NCI-H2081 (cell line): ENCODE data around the gene SDCBP2.

Experiments
- DNase-seq, 2 experiments: peaks; one replicate each; lab custom pipeline; 2025; lab: John Stamatoyannopoulos, UW

Gene SDCBP2, protein sequence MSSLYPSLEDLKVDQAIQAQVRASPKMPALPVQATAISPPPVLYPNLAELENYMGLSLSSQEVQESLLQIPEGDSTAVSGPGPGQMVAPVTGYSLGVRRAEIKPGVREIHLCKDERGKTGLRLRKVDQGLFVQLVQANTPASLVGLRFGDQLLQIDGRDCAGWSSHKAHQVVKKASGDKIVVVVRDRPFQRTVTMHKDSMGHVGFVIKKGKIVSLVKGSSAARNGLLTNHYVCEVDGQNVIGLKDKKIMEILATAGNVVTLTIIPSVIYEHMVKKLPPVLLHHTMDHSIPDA

DNA sequence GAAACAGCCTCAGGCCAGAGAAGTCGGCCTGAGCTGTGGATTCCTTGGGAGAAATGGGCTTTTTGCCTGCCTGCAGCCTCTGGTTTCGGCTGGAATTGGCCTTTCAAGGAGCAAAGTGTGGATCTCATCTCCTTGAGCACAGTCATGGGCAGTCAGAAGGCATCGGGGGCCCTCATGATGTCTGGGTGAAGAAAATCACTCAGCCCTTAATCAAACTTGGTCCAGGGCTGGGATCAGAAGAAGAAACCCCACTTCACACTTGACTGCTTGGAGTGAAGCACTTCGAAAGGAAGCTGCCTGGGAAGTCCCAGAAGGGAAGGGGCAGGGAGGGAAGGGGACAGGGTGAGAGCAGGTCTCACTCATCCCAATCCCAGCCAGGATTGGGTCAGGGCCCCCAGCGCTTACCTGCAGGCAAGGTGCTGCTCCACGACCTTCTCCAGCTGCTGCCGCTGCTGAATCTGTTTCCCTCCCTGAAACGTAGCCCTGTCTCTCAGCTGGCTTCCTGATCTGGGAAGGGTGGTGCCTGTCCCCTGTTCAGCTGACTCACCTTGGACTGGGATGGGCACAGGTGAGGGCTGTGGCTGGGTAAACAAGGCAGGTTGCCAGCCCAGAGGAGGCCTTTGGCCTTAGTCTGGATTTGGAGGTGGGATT lies at the start of gene SDCBP2:
Gene SDCBP2, minus strand, starts transcription at position 460 of the 651 bp plus-strand sequence. CDS start 8,723 bp downstream, outside the sequence.
- DNase-seq = no peak

DNA sequence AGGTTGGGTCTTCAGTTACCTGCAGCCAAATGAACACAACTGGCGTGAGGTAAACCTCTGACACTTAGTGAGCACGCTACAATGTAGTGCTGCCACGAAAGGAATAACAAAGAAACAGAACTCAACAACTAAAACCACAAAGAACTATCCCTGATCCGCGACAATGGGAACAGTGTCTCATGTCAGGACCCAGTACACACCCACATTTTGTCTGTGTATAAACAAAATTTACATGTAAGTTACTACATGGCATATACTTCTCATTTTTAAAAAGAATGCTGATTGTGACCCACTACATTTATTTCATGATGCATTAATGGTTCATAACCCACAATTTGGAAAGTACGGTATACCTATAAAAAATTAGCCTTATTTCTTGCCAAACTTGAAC lies 49.8 kb upstream of the SDCBP2 start:
- no peak for DNase-seq

DNA sequence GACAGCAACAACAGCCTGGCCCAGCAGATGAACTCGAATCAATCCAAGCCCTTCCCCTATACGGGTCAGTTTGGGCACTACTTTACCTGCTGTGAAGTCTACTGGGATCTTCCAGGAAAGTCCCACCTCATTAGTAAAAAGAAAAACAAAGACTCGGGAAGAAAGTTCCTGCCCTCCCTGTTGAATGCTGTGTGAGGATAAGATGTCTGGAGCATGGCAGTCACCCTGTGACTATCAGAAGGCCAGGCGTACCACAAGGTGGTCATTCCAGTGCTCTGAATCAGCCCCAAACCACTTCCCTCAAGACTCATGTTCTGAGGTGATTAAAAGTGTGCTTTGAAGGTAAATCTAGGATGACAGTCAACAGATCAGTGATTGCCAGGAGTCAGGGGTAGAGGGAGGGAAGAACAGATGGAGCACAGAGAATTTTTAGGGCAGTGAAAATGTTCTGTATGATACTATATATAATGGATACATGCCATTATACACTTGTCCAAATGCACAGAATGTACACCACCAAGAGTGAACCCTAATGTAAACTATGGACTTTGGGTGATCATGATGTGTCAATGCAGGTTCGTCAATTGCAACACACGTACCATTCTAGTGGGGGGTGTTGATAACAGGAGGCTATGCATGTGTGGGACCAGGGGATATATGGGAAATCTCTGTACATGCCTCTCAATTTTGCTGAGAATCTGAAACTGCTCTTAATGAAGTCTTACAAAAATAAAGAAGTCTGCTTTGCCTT lies 49.2 kb upstream of the SDCBP2 start:
- DNase-seq = no peak

DNA sequence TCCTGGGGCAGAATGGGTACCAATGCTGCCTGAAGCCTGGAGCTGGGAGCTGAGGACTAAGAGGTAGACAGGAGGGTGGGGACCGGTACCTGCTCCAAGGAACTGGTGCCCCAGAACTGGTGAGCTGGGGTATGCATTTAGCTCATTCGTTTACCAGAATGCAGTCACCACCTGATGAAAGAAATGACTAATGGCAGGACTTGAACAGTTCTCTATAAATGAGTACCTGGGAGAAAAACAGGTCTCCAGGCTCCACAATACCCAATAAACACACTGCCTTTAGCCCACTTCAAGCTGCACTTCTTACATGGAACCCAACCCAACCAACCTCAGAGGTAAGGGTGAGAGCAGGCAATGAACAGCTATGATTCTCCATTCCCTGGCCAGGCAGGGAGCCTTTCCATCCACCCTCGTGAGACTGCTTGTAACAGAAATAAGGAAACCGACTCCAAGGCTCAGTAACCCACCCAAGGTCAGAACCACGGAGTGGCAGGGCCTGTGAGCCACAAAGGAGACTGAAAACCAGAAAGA lies 48.5 kb upstream of the SDCBP2 start:
- DNase-seq = no peak

DNA sequence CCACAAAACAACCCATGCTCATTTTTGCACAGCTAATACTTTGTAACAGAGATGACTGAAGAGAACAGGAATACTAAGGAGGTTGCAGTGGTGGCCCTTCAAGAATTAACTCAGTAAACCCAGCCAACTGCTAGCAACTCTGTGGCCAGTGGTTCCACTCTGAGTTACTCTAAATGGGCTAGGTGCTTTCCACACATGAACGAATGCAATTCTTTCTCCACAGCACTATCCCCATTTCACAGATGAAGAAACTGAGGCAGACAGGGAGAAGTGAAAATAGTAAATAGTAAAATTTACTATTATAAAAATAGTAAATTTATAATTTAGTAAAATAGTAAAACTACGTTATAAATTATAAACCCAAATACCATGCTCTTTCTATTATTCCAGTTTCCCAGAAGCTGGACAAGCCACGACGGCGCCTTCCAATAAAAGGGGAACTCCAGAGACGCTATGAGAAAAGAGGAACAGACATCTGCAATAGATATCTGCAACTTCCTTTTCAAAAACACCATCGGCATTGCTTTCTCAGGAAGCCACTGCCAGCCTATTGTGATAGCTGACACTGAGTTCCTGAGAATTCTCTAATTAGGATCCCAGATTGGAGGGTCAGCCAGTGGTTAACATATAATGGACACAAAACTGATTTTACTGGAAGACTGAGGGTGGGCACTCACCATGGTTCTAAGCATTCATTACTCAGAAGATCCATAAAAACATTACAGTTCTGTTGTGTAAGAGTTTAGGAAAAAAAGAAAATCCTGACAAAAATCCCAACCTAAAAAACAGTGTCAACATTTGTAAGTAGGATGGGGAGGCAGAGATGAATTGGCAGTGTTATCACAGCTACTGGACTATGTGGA lies 47.7 kb upstream of the SDCBP2 start:
- no peak for DNase-seq

DNA sequence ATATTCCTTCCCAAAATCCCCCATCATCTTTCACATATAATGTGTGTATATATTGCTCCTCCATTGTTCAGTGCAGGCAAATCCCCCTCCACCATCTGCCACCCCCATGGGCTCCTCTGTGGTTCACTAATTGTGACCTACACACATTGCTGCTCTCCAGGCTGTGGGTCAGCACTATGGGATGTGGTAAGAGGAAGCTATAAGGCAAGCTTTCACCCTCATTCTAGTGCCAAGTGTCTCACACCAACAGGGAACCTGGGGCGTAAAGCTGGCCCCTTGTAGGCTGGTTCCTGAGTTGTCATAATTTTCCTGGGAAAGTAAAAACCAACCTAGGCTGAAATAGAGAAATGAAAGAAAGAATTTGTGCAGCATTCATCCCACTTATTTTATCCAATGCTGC lies 47.1 kb upstream of the SDCBP2 start:
- no peak for DNase-seq

DNA sequence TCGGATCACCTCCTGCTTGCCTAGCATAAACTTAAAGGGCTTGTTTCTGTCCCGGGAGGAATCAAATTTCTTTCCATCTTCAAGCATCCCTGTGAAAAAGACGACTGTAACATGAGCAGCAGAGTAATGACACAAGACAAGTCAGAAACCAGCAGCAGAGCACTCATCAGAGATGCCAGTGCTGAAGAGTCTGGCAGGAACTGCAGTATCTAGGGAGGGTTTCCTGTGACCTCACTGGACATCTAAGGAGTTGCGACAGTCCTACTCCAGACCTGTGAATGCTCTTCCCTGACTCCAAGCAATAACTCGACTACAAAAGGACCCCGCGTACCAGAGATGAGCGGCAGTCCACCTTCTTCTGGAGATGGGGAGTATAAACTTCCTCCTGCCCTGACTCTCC lies 46.6 kb upstream of the SDCBP2 start:
- no peak for DNase-seq

DNA sequence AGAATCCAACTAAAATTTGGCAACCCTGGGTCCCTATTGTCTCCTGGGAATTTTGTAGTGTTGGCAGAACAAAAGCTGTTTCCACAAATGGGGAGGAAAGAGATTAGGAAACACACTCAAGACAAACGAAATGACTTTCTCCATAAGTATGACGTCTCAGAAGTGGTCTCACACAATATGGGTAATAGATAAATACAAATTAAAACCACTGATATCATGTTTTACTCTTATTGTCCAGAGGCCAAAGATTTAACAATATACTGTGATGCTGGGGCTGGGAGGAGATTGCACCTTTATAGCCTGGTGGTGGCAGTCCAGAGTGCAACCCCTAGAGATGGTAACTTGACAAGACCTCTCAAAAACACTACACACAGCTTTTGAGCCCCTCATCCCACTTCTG lies 45.3 kb upstream of the SDCBP2 start:
- DNase-seq = no peak

DNA sequence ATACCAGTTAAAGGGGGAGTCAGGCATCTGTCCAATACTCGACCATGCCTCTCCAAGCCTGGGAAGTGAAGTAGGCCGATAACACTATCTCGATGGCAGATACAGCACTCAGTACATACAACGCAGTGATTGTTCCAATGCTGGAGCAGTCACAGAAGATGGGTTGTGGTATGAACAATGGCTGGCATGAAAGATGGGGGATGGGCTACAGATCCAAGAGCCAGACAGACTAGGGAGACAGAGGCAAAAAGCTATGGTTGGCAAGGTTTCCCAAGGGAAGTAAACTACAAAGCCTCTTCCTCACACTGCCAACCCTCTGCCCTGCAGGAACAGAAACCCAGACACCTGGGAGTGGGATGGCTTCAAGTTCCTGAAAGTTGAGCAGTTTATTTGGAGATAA lies 44.7 kb upstream of the SDCBP2 start:
- no peak for DNase-seq

DNA sequence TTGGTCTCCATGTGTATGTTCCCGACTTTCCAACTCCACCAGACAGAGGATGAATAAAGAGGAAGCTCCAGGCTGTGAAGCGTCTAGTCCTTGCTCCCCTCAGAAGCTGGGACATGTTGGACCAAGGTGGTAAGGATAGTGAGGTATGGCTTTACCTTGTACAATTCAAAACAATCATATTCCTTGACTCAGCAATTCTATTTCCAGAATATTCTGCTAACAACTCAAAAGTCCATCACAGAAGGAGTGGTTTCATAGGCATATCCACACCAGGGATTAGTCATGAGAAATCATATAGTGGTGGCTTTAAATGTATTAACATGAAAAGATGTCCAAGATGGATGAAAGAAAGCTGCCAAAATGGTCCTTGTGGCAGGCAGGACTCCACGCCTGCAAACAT lies 44.1 kb upstream of the SDCBP2 start:
- no peak for DNase-seq

DNA sequence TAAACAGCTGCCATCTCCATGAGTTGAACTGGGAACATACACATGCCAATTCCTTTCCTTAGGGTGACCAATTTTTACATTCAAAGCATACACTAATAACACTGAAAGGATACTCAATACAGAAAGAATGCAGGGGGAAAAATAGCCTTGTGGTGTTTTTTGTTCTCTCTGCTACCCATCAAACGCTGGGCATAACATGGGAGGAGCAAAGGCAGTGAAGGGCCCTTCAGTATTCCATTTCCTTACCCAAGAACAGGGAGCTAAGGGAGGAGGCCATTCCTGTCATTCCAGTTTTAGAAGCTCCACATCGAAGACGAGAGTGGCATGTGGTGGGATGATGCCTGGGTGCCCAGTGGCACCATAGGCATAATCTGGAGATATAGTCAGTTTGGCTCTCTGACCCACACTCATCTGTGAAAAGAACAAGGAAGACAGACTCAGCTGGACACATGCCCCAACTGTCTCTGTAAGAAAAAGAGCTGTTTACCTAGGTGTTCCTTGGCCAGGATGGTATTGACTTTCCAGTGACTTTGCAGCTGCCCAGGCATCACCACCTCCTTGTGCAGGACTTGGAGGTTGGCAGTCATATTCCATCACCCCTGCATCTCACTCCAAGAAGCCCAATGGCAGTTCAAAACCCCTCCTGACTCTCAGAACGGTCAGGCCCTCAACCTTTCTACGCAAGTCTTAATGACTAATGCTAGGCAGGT lies 43.0 kb upstream of the SDCBP2 start:
- no peak for DNase-seq

DNA sequence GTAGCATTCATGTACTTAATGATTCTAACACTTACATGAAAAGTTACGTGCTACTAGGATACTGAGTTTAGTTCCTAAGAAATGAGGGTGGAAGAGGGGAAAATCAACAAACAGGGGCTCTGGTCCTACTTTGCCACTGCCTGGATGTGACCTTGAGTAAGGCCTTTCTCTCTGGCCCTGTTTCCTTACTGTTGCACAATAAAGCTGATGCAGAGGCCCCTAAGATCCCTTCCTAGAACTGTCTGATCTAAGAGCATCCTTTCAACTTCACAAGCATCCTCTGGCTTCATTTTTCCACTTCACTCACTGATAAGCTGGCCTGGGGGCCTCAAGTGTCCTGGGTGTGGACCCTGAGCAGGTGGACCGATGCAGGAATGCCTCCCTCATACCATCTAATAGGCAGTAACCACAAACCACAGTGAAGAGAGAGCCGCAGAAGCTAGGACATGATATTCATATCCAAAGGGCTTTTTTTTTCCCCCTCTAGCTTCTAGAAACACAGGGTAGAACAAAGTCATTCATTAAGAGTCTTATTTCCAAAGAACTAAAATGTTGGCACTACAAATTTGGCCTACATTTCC lies 42.4 kb upstream of the SDCBP2 start:
- no peak for DNase-seq

DNA sequence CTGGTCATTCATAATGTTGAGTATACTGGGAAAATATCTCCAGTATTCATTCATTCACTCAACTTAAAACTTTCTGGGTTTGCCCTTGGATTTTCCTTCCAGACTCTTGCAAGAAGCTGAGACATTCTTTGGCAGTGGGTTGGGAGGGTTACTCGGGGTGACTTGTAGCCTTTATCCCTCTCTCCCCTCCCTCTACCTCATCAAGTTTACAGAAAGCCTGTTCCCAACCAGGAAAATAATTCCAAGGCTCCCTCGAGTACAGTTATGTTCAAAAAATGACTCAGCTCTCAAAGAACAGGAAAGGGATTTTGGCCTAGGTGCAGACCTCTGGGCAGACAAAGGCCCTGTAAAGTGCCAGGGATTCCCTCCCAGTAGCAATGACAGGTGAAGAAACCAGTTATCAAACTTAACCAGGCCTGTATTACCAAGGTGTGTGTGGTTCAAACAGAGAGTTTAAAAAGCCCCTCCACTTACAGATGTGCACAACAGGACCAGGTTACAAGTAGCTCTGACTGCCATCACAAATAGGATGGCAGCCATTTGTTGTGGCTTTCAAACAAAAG lies 41.7 kb upstream of the SDCBP2 start:
- DNase-seq = no peak

DNA sequence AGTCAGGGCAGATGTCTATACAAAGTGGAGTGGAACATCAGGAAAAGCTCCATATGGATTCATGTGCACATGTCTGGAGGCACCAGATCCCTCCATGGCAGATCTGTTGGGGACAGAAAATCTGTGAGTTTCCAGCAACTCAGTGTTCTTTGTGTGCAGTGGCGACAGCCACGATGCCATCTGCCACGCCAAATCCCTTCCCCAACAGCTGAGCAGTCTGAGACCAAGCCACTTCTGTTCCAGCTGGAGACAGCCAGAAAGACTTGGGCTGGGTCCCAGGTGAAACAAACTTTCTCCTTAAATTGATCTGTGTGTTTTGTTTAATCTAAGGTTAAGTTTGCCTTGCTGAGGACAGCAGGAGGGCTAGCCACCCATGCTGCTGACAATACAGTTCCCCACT lies 41.0 kb upstream of the SDCBP2 start:
- DNase-seq = no peak

DNA sequence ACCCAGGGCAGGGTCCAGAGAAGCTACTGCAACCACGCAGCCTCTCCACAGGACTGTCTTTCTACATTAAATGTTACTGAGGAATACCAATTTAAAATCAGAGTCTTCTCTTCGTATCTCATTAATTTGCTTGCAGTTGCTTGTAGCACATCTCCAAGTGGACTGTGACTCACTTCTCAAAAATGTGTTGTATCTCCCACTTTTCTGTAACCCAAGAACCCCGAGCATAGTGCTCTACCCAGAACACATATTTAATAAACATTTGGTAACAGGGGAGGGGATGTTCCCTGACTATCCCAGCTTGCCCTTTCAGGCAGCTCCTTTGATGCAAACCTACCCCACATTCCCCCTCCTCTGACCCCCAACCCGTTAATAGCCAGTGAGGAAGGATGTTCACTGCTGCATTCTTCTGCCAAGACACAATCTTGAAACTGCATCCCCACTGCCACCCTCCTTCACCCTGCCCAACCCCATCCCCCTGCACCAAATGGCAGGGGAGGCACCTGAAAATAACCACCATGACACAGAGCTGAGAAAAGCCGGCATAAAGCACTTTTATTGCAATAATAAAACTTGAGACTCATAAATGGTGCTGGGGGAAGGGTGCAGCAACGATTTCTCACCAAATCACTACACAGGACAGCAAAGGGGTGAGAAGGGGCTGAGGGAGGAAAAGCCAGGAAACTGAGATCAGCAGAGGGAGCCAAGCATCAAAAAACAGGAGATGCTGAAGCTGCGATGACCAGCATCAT lies 39.7 kb upstream of the SDCBP2 start:
- no peak for DNase-seq

DNA sequence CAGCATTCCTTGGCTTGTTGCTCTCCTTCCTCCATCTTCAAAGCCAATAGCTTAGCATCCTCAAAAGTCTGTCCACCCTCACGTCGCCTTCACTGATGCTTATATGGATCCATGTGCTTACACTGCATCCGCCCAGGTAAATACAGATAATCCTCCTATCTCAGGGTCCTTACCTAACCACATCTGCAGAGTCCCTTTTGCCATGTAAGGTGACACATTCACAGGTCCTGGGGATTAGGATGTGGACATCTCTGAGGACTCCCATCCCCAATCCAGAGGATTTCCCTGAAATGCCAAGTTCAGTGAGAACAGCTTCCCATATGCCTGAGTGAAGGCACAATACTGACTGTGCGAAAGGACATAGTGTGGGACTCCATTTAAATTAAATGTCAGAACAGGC lies 38.5 kb upstream of the SDCBP2 start:
- no peak for DNase-seq

DNA sequence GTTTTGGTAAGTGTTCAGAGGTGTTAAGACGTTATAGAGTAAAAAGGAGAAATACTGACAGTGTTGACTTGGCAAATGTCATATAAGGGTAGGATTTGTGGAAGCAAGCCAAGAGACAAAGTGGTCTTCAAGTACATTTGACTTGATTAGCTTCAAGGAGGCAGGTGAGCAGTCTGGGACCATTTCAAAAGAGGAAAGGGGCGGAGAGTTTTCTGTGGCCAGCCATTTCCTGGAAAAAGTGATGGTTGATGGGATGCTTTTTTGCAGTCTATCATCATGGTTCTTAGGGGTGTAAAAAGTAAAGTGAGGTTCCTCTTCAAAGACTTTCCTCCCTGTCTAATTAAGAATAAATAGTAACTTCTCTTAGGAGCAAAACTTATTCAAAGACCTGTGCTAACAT lies 35.2 kb upstream of the SDCBP2 start:
- DNase-seq = no peak

DNA sequence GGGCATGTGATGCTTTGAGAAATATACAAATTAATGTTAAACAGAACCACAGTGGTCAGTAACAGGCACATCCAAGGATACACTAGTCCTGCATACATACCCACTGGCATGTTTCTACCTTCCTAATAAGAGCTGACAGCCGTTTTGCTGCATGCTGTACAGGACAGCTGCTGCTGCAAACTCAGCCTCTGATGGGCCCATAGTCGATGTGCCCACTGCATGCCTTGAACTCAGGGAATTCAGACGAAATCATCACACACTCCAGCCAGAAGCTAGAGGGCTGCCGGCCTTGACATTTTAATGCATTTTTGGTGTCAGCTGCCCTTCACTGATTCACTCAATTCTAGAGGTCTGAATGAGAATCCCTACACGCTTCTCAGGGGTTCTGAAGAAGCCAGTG lies 34.6 kb upstream of the SDCBP2 start:
- DNase-seq = no peak

DNA sequence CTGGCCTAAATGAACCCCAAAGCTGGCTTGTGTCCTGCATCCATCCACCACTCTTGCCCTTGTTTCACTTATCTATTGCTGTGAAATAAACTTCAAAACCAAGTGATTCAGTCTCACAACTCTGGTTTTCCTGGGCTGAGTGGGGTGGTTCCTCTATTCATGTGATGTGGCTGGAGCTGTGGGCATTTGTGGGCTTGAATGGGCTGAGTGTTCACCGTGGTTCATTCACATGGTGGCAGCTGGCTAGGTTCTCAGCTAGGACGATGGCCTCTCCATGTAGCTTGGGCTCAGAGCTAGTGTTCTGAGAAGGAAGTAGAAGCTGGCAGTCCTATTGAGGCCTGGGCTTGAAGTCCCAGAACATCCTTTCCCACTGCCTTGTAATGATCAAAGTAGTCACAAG lies 33.5 kb upstream of the SDCBP2 start:
- DNase-seq = no peak
